ENCODE results near the gene ISLR. TPM values are rescaled to one million over a fixed set of nuclear protein-coding genes. Genes with fewer than 3 reads are reported as not detected.

Gene ISLR
- total RNA-seq, 1 donor = 243 TPM

DNA sequence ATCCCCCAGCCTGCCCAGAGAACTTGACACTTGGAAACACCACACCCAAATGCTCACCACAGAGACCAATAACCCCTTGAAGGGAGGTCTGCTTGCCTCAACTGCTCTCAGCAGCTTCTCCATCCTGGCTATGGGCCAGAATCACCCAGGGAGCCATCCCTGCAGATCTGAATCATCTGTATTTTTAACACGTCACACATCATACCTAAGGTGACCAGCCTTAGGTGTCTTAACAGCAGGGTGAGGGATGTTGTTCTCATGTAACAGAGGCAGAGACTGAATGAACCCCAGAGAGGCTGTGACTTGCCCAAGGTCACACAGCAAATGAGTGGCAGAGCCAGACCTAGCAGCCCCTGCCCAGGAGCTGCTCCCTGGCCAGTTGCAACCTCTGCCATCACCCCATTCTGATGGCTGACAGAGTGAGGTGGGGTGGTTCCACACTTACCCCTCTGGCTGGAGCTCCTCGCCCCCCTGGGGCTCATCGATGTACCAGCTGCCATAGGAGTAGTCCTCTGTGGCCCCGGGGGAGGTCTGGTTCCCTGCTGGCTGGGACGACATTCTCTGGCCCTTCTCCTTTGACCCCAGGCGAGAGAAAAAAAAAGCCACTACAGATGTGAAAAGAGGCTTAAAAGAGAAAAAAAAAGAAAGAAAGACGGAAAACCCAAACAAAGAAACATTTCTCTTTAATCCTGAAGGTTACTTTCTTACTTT is 28.4 kb downstream of the ISLR start:
- peak; percentile 56 for DNase-seq (ENCODE audit: low read depth)
- TF ChIP-seq, protein P1, sequence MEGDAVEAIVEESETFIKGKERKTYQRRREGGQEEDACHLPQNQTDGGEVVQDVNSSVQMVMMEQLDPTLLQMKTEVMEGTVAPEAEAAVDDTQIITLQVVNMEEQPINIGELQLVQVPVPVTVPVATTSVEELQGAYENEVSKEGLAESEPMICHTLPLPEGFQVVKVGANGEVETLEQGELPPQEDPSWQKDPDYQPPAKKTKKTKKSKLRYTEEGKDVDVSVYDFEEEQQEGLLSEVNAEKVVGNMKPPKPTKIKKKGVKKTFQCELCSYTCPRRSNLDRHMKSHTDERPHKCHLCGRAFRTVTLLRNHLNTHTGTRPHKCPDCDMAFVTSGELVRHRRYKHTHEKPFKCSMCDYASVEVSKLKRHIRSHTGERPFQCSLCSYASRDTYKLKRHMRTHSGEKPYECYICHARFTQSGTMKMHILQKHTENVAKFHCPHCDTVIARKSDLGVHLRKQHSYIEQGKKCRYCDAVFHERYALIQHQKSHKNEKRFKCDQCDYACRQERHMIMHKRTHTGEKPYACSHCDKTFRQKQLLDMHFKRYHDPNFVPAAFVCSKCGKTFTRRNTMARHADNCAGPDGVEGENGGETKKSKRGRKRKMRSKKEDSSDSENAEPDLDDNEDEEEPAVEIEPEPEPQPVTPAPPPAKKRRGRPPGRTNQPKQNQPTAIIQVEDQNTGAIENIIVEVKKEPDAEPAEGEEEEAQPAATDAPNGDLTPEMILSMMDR (IDR thresholded peaks at IDR 0.05; ENCODE audit: insufficient read depth, low read length) = no peak
- H3K4me3 ChIP-seq (ENCODE audit: low read depth, low read length) = no peak overlapping the region

DNA sequence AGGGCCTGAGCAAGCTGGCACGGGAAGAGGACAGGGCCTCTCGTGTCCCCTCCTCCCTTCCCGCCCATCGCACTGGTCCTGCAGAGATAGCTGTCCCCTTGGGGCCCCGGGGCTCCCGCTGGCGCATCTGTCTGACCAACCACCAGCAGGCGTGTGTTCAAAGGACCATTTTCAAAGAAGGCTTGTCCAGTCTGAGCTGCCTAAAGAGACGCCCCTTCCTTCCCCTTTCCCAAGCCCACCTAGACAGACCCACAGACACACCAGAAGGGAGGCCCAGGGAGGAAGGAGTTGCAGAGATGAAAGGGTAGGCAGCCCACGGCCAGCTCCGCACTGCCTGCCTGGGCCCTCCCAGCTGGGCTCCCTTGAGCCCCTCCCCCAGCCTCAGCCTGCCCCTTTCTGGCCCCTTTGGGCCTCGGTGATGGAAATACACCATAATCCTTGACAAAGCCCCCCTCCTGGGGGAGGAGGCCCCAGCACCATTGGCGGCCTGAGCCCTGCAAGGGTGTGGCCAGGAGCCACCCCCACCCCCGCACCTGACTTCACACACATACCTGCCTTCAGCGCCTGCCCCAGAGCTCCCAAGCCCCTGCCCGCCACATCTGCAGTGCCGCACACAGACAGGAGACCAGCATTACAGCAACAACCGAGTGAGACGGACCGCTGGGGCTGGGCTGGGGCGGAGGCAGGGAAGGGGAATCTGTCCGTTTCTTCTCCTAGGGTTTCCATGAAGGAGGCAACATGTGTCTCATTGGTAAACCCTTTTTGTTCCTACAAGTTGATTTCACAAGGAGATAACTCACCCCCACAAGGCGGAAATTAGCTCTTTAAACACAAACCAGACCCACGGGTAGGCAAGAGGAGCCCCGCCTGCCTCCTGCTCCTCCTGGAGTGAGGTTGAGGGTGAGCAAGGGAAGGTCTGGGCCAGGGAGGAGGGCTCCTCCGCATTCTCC is 29.2 kb downstream of the ISLR start, which contains the start of gene STRA6:
STRA6 (minus strand) TSS at position 336 of the 950 bp plus-strand sequence. CDS start 520 bp downstream, outside the sequence.
- H3K4me3 ChIP-seq (ENCODE audit: low read depth, low read length) = no peak within 1 kb of the TSS
- TF ChIP-seq, protein P1 (IDR thresholded peaks at IDR 0.05; ENCODE audit: insufficient read depth, low read length) = no peak
- peak; percentile 44 for DNase-seq (ENCODE audit: low read depth)

DNA sequence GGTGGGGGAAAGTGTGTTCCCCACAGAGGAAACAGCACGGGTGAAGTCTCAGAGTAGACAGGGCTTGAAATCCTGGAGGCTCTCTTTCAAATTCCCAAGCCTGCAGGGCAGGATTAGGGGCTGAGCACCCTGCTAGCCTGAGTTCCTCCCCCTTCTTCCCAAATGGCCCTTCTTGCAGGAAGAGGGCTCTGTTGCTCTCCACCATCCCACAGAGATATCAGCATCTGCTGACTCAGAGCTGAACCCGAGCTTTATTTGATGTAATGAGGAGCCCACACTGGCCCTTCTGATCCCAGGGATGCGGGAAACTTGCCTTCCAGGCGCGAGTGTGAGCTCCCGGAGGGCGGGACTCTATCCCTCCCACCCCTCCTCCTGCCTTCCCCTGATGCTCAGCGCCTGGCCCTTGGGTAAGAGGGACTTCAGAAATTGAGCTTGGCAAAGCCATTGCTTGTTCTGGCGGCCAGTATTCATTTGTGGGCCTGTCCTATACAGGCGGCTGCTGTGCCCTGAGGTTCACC is 30.5 kb downstream of the ISLR start:
- DNase-seq (ENCODE audit: low read depth) = peak; percentile 93
- H3K4me3 ChIP-seq (ENCODE audit: low read depth, low read length) = no peak overlapping the region
- TF ChIP-seq, protein P1 (IDR thresholded peaks at IDR 0.05; ENCODE audit: insufficient read depth, low read length) = peak; percentile 11

DNA sequence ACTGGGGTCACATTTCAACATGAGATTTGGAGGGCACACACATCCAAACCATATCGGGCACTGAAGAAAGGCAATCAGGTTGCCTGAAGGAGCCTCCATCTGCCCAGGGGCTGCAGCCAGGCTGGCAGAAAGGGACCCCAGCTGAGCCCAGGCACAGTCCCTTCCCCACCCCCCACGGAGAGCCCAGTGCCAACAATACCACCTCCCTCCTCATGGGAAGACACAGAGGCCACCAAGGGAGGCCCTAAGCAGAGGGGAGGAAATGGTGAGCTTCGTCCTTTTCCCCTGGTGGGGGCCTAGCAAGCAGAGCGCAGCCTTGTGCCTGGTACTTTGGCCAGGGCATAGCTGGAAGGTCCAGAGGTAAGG is 32.1 kb downstream of the ISLR start:
- H3K4me3 ChIP-seq (ENCODE audit: low read depth, low read length) = no peak overlapping the region
- TF ChIP-seq, protein P1 (IDR thresholded peaks at IDR 0.05; ENCODE audit: insufficient read depth, low read length) = no peak
- no peak for DNase-seq (ENCODE audit: low read depth)

DNA sequence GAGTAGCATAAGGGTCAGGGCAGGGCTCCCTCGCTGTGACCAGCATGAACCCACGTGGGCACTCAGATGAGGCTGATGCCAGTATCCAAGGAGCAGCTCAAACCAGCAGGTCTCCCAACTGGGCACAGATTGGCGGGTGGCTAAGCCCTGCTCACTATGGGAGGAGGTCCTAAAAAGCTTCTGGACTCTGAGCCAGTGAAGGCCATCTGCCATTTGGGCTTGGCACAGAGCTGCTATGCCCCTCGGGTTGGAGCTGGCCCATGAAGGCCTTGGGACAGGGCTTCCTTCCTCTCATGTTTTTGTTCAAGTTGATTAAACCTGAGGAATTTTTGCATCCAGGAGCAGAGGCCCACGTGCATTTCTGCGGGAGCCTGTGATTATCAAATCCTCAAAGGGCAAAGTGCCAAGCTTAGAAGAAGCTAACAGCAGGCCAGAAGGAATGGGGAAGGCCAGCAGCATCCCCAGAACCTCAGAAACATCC is 33.3 kb downstream of the ISLR start:
- DNase-seq (ENCODE audit: low read depth) = peak; percentile 55
- H3K4me3 ChIP-seq (ENCODE audit: low read depth, low read length) = no peak overlapping the region
- TF ChIP-seq, protein P1 (IDR thresholded peaks at IDR 0.05; ENCODE audit: insufficient read depth, low read length) = no peak

DNA sequence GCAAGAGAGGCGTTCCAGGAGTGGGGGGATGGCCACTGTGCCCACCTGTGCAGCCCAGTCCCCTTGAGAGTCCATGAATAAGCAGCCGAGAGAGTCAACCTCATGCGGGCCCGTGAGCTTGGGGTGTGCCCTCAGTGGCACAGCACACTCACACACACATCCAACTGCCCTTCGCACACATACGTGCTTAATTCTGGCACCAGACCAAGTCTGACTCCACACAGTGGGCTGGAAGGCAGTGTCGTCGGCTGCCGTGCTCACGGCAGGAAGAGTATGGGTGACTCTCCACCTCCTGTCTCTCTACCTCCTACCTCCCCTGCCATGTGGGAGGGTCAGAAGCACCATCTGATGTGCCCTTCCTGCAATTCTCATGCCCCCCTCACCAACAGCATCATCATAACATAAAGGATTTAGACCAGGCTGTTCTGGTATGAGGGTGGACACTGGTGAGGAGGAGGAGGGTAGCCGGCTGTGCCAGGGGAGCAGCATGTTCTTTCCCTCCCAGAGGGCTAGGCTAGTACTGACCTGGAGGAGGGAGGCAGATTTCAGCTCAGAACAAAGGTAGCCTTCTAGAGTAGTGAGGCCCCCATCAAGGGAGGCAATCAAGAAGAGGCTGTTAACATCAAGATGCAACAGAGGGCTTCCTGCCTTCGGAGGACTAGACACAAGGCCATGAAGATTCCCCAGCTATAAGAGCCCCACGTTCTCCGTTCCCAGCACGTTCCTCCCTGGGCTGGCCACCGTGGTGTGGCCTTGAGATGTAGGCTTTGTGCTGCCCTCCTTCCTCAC is 34.3 kb downstream of the ISLR start:
- no peak for DNase-seq (ENCODE audit: low read depth)
- TF ChIP-seq, protein P1 (IDR thresholded peaks at IDR 0.05; ENCODE audit: insufficient read depth, low read length) = no peak
- H3K4me3 ChIP-seq (ENCODE audit: low read depth, low read length) = no peak overlapping the region
